Body of pancreas (tissue), 4 donors: ENCODE measurements around the gene CD22.

Experiments
- CTCF ChIP-seq, 7 experiments: fragments of 450-650 bp in 4 of 7; fragments of 200-600 bp in 3 of 7; sonication (generic) in 3 of 7; IDR thresholded peaks; one replicate each; pipeline ENCODE4 v1.5.1; 2016 to 2019; ENCODE audit warnings: antibody characterized with exemption in 7 of 7
- POLR2A ChIP-seq, 3 donors: fragments of 450-650 bp; IDR thresholded peaks; one replicate each; pipeline ENCODE4 v1.6.1; 2016; ENCODE audit warnings: antibody characterized with exemption in 3 of 3, mild to moderate bottlenecking in 2 of 3

DNA sequence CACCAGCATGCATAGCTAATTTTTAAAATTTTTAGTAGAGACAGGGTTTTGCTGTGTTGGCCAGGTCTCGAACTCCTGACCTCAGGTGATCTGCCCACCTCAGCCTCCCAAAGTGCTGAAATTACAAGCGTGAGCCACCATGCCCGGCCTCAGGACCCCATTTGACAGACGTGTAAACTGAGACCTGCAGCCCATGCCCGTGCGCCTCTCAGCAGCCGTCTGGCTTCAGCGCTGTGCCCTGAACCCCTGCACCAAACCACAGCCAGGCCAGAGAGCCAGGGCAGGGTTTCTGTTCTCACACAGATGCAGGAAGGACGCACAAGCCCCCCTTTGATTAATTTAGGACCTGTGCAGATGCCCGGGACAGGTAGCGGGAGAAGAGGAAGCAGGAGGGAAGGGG is 11.4 kb downstream of the CD22 start:
- TF ChIP-seq CTCF (IDR thresholded peaks at IDR 0.05): no peak
- no peak for TF ChIP-seq POLR2A (IDR thresholded peaks at IDR 0.05)
